Caki2 (cell line): ENCODE results near the gene SLC15A3. TPM values are rescaled to one million over a fixed set of nuclear protein-coding genes. Genes with fewer than 3 reads are reported as not detected.

ENCODE experiments used
- DNase-seq: peaks from one replicate; pipeline ENCODE4 v3.0.0-alpha.2; 2015; ENCODE audit warnings: low read depth
- in situ Hi-C: cut with HindIII; loops from 2 replicates; pipeline ENCODE4 v1.10.0; 2016; ENCODE audit warnings: low sequenced_read_pairs, low pct_unique_long_range_greater_than_20kb, mixed read lengths
- total RNA-seq: library from RNA; depleted of rRNA; stranded (reverse); fragments of >200 nt; shearing (Covaris generic); gene quantifications from 2 replicates; pipeline ENCODE4 v1.2.3, GENCODE V29; 2014; ENCODE audit warnings: low replicate concordance; rRNA removed

The SLC15A3 gene
- total RNA-seq, result not detected in 2 replicates

DNA sequence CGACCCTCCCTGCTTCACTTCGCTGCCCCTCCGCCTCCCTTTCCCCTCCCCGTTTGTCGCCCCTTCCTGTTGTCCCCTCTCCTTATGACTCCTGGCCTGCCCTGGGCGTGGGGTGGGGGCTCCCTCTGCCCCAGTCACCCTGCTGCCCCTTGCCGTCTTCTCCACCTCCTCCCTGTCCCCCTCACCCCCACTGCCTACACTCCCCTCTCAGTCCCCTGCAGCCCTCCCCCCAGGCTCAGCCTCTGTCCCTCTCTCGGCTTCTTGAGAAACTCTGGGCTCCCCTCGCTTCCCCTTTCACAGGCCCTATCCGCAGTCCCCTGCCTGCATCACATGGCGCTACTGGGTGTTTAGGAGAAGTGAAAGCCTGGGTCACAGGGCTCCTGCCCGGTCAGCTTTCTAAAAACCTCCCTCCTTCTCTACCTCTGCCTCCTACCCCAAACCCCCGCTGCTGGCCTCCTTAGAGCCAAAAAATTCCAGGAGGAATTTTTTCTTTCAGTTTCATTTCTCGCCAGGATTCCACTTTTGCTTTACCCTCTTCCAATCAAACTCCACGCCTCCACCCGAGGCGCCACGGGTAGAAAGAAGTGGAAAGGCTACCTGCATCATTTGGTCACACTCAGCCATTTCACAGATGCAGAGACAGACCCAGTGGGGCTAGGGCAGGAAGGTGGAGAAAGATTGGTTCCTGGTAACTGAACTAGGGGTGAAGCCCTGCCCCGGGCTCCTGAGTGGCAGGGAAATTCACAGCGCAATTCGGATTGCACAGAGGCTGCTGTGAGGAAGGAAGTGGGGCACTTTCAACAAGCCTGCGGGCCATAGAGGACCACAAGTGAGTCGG is at the start of gene SLC15A3:
TSS of gene SLC15A3 (minus strand) at position 273 of the 838 bp plus-strand sequence. CDS start 625 bp downstream, outside the sequence.
- no peak for DNase-seq
- in situ Hi-C loops, result no loop called here

DNA sequence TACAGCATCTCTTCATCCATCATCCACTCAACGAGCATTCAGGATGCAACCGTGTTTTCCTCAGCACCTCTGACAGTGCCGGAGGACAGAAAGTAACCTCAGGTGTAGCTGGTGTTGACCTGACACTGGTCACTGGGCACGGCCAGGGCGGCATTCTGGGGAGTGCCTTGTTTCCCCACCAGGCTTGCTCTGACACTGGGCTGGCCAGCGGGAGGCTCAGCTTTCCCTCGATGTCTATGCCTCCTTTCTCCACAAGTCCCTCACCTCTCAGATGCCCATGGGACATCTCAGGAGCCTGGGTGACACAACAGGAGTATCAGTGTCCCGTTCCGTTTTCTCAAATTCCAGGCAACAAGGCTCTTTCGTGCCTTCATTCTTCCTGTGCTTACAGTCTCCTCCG is 48.5 kb upstream of the SLC15A3 start:
- DNase-seq, result no peak
- in situ Hi-C loops, result no loop called here

DNA sequence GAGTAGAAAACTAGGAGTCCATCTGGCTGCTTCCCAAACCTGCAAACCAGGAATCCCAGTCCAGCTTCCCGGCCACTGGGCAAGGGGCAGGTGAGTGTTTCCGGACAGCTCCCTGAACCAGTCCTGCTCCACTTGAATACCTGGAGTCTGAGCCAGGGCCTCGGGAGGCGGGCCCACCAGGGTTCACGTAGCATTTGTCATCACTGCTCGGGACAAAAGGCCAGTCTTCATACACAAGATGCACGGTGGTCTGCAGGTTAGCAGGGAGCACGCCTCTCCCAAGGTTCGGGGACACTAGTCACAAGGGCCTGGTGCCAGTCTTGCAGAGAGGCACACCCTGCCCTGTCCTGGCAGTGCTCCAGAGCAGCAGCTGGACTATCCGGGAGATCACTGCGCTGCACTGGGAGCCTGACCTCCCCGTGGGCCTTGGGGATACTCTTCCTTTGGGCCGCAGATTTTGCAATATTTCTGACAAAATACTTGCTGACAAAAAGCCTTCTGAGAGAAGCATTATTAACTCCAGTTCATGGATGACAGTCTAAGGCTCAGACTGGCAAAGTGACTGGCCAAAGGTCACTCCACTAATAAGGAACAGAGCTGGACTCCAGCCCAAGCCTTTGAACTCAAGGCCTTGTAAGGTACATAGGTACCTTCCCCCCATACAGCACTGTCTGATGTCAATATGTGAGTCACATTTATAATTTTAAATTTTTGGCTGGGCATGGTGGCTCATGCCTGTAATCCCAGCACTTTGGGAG is 44.6 kb upstream of the SLC15A3 start:
- DNase-seq, result no peak
- in situ Hi-C loops, result no loop called here

DNA sequence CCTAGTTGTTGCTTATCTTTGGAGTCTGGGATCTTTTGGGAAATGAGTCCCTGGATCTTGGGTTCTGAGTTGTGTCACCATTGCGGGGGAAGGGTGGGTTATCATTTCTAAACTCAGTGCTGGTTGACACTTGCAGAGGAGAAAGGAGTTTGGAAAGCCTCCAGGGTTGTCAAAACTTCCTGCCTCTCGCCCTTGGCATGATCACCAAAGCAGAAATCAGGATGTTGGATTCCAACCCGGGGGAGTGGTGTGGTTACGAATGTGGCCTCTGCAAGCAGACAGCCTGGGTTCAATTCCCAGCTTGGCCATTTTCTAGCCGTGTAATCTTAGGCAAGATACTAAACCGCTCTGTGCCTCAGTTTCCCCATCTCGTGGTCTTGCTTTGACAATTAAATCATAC is 43.8 kb upstream of the SLC15A3 start:
- in situ Hi-C loops, result no loop called here

DNA sequence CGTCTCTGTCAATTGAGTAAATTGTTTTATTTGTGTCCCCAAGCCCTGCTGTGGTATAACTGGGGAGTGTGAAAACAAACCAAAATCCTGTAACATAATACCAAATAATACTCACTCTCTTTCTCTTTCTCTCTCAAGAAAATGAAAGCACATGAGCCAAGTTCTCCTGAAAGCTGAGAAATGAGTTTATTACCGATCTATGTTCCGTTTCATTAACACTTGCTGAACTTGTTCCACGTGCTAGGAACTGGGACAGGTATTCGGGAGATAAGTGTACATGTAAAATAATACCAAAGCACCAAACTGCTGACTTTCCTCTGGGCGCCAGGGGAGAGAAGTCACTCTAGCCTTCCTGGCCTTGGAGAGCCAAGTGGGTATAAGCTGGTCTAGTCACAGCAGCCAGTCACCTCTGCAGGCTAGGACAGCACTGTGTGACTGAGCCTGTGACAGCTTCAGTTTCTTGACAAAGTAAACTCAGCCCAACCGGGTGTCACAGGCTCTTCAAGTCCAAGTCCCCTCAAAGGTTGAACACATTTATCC is 42.6 kb upstream of the SLC15A3 start:
- in situ Hi-C loops, result no loop called here

More for the DNA sequence above, 43.8 kb upstream of the SLC15A3 start:
- no peak for DNase-seq

DNA sequence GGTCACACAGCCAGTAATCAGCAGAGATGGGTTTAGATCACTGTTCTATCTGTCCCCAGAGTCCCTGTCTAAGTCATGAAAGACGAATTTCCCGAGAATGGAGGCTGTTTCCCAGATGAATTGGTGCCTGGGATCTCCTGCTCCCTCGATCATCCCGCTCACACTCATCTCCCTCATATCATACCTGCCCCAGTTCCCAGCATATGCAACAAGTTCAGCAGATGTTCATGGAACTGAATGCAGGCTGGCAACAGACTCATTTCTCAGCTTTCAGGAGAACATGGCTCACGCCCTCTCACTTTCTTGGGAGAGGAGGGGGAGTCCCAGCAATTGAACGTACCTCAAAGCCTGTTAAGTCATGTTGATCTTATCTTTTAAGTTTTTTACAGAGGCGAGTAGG is 41.6 kb upstream of the SLC15A3 start:
- no peak for DNase-seq
- in situ Hi-C loops, result no loop called here

More for the DNA sequence above, 42.6 kb upstream of the SLC15A3 start:
- no peak for DNase-seq

DNA sequence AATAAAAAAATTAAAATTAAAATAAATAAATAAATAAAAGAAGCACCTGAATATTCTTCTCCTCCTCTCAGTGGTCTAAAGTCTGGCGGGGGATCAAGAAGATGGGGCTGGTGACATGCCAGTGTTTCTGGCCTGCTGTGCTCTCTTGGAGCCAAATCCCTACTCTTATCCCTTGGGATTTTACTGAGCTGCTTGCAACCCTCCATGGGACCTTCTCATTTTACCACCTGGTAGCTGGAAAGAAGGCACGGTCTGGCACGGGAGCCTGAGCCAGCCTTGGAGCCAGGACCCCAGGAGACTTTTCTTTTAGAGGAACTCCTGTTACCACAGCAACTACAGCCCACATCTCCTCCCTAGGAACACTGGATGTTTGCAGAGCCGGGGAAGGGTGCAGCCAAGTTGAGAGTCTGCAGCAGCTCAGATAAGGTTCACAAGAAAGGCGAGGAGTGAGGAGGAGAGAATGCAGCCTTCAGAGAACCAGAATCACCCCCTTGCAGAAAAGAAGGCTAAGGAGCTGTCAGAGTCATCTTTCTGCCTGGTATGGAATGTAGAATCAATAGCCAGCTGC is 41.0 kb upstream of the SLC15A3 start:
- no peak for DNase-seq

DNA sequence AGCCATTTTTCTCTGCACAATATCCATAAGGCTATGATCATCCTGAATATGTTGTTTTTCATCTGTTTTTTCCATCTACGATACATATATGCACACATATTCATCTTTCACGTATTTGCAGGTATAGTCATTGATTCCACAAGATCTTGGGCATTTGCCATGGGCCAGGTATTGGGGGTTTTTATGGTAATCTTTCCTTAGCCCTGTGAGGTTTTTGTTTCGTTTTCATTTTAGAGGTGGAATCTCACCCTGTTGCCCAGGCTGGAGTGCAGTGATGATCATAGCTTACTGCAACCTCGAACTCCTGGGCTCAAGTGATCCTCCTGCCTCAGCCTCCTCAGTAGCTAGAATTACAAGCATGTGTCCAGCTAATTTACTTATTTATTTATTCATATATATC is 39.5 kb upstream of the SLC15A3 start:
- no peak for DNase-seq
- in situ Hi-C loops, result no loop called here

More for the DNA sequence above, 41.0 kb upstream of the SLC15A3 start:
- in situ Hi-C loops, result no loop called here

DNA sequence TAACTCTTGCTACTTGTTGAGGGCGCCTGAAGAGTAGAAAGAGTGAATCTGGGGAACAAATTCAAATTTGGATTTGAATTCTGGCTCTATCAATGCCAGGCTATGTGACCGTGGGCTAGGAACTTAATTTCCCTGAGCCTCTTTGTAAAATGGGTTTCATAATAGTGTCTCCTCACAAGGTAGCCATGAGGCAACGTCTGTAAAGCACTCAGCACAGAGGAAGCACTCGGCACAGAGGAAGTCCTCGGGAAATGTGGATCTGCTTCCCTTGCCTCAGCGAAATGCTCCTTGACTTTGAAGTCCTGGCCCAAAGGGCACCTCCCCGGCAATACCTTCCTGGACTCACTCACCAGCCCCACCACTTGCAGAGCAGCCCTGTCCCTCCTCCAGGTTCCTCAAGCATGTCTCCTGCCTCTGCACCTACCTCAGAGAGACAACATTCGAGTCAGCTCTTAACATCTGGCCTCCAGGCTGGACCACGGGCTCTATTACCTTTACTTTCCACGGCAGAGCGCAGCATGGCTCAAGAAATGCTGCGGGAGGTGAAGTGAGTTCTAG is 37.2 kb upstream of the SLC15A3 start:
- in situ Hi-C loops, result no loop called here
- DNase-seq, result no peak

DNA sequence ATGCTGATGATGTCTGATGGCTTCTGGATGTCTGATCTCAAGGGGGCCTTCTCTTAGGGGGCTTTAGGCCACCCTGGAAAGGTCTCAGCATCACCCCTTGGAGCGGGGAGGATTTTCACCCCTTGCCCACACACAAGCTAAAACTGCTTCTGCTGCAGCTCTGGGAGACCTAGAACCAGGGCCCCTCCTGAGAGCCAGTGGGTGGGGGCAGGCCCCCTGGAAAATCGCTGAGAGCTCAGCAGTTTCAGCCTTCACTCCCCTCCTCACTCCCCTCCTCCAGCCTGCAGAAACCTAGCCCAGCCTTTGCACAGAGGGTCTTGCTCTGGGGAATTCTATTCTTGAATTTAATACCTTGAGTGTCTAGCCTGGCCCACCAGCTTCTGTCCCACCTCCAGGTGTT is 36.7 kb upstream of the SLC15A3 start:
- no peak for DNase-seq

DNA sequence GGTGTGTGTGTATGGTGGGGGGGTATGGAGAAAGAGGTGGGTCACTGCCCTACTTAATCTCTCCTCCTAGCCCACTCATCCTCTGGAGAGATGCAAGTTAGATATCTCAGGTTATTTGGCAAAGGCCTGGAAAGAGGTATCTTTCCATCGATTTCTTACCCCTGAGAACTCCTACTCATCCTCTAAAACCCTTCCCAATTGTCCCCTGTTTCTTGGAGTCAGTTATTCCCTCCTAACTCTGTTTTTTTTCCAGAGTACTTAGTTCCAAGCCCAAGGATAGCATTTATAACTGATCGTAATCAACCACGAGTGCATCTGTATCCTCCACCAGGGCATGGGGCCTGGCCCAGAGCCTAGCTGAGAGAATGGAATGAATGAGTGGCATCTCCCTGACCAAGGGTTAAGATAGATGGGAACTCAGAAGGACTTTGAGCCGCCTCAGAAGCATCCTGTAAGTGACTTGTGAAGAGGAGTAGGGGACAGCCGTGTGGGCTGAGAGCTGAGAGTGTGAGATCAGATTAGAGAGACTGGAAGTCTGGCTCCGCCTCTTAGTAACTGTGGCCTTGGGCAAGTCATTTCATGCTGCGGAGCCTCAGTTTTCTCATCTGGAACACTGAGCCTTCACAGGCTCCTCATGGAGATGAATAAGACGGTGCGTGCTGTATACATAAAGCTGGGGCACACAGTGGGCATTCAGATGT is 35.8 kb upstream of the SLC15A3 start:
- in situ Hi-C loops, result no loop called here
- no peak for DNase-seq

More for the DNA sequence above, 36.7 kb upstream of the SLC15A3 start:
- in situ Hi-C loops, result no loop called here

DNA sequence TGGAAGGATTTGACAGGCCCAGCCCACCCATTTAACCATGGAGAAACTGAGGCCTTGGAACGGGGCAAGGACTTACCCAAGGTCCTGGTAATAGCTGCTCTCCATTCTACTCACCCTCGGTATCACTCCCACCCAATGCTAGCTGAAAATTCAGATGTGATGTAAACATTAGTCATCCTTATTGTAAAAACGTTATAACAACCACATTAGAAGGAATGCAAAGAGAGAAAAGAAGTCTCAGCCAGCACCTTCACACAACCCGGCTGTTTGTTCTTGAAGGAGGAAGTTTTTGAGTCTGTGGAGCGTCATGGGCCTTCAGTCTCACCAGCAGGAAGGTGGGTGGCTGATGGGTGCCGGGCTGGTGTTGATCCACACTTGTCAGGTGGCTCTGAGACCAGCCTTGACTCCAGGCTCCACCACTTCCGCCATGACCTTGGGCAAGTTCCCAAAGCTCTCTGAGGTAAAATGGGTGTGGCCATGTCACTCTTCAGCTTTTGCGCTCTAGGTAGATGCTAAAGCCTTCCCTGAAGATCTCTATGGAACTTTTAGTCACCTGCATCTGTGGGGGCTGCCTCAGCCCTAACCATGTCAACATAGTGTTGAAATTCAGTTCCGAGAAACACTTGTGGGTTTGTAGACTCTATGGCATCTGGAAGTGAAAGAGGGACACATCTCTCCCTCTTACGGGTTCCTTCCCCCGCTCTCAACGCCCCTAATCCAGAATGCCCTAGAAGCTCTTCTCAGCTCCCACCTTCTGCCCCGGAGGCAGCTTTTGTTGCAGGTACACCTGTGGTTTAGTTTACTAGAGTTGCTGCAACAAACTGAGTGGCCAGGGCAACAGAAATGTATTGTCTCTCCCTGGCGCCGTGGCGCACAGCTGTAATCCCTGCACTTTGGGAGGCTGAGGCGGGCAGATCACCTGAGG is 34.3 kb upstream of the SLC15A3 start:
- in situ Hi-C loops, result no loop called here
- DNase-seq, result no peak

DNA sequence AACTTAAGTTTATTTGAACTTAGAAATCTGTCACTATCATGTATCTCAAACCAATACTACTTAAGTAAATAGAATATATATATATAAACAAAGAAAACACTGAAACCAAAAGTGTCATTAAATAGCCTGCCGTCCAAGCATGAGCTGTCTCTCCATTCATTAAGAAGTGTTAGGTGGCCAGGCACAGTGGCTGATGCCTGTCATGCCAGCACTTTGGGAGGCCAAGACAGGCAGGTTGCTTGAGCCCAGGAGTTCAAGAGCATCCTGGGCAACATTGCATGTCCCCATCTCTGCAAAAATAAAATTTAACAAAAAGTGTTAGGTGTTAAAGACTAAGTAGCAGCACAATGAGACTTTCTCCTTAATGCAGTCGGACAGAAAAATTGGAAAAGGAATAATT is 33.5 kb upstream of the SLC15A3 start:
- no peak for DNase-seq
- in situ Hi-C loops, result no loop called here

DNA sequence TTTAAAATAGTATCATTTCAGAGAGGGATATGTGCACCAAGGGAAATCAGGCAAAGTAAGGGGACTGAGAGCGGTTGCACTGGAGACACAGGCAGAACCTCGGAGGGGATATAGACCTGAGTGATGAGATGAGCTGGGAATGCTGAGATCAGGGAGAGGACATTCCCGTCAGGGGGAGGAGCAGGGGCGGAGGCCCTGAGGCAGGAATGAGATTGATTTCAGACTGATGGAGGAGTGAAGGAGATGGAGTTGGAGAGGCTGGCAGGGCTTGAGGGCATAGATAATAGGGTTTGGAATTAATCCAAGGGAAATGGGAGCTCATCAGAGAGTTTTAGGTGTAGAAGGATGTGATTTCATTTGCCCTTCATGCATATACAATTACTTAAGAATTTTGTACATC is 32.7 kb upstream of the SLC15A3 start:
- no peak for DNase-seq
- in situ Hi-C loops, result no loop called here

DNA sequence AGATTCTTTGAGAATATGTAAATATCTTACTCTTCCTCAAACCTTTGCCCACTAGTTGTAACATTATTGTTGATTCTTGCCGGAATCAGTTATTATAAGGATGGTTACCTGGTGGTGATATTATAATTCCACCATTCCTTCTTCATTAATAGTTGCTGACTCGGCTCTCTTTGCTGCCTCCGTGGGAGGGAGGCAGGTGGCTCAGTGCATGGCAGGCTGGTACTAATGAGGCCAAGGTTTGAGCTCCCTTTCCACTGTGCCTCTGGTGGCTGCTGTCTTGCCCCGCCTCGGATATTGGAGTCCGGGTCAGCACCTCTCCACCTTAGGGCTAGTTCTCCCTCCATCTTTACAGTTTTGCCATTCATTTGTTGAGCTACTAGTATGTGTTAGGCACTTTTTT is 32.2 kb upstream of the SLC15A3 start:
- in situ Hi-C loops, result no loop called here
- no peak for DNase-seq

DNA sequence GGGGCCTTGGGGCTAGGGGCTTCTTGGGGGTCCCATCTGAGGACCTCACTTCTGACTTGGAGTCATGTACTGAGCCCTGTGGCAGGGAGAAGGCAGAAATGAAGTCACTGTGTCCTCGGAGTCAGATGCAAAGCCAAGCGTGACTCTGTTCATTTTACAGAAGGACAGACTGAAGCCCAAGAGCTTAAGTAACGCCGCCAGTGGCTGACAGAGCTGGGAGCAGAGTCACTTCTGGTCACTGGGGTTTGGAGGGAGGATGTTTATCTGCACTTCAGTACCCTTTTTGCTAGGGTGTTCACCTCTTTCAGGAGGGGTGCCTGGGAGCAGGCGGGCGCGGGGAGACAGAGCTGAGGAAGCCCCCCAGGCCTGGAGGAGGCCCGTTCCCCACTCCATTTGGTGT is 30.2 kb upstream of the SLC15A3 start:
- no peak for DNase-seq
- in situ Hi-C loops, result no loop called here

DNA sequence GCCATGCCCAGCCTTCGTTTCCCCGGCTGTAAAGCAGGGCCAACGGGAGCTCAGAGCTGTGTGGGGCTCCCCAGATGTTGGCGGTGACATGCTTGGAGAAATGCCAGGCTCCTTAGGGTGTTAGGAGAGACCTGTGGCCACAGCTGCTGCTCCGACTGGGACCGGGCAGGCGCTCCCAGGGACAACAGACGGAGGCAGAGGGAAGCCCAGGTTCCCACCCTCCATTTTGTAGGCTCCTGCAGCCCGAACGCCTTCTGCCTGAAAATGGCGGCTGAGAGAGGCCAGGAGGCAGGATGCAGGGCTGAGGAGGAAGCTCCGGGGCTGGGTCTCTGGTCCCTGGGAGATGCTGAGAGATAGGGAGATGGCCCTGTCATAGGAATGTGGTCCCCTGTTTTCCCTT is 29.5 kb upstream of the SLC15A3 start:
- in situ Hi-C loops, result no loop called here
- DNase-seq, result no peak
